ENCODE measurements around the gene MYH9.
A peak's percentile ranks its signal among the peaks of the same experiment; 100 is the strongest.

Gene MYH9

DNA sequence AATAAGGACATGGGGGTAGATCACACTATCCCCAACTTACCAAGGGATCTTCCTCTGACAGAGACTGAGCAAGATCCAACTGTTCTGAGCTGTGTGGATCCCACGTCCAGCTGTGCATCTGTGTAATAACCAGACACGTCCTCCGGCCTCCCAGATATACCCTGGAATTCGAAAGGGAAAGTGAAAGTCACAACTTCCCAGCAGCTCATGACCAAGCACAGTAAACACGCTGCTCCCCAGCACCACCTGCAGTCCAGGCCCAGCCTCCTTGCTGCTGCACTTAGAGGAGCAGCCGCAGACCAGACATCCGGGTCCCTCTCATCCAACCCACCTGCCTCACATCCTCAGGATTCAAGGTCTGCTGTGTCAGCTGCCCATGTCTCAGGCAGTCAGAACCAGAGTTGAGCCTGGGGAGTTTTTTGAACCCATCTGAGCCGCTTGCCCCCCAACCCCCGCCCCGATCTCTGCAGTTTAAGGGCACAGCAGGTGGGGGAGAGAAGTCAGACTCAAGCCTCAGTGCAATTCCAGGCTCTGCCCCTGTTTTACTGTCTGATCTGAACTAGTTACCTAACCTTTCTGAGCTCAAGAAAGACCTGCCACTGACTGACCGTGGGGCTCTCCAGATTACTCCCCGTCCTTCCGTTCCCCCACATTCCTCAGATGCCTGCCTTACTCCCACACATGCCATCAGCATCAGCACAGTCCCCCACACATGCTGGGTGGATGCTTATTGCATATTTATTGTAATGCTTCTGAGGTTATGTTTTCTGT is 148.2 kb downstream of the MYH9 start, which contains the start of gene APOL2:
APOL2 (minus strand) TSS at position 127 of the 771 bp plus-strand sequence. CDS start 6,365 bp downstream, outside the sequence.
- peak; percentile 95 for DNase-seq (ENCODE audit: low read depth, low spot score)
- H3K4me3 ChIP-seq (ENCODE audit: low read depth, low read length): peak within 1 kb of the TSS; percentile 73
- in situ Hi-C loops (cut with HindIII; ENCODE audit: low sequenced_read_pairs): no loop called here
- peak; percentile 78 for TF ChIP-seq CTCF (IDR thresholded peaks at IDR 0.05; ENCODE audit: low read depth, low read length)

GRCh38 chr22:36239150-36239400 is 148.7 kb downstream of the MYH9 start:
- DNase-seq (ENCODE audit: low read depth, low spot score): no peak
- in situ Hi-C loops (cut with HindIII; ENCODE audit: low sequenced_read_pairs): no loop called here
- H3K4me3 ChIP-seq (ENCODE audit: low read depth, low read length): peak overlapping the region; percentile 73
- no peak for TF ChIP-seq CTCF (IDR thresholded peaks at IDR 0.05; ENCODE audit: low read depth, low read length)

- no peak for DNase-seq (ENCODE audit: low read depth, low spot score)
- H3K4me3 ChIP-seq (ENCODE audit: low read depth, low read length): peak overlapping the region; percentile 73
- in situ Hi-C loops (cut with HindIII; ENCODE audit: low sequenced_read_pairs): no loop called here
- no peak for TF ChIP-seq CTCF (IDR thresholded peaks at IDR 0.05; ENCODE audit: low read depth, low read length)
Observed at GRCh38 chr22:36238373-36239149, 149.2 kb downstream of the MYH9 start.

- H3K4me3 ChIP-seq (ENCODE audit: low read depth, low read length): peak overlapping the region; percentile 73
- in situ Hi-C loops (cut with HindIII; ENCODE audit: low sequenced_read_pairs): no loop called here
- DNase-seq (ENCODE audit: low read depth, low spot score): peak; percentile 38
- no peak for TF ChIP-seq CTCF (IDR thresholded peaks at IDR 0.05; ENCODE audit: low read depth, low read length)
Observed at GRCh38 chr22:36237462-36238372, 150.1 kb downstream of the MYH9 start.

GRCh38 chr22:36236388-36237319 is 151.1 kb downstream of the MYH9 start:
- no peak for DNase-seq (ENCODE audit: low read depth, low spot score)
- no peak overlapping the region for H3K4me3 ChIP-seq (ENCODE audit: low read depth, low read length)
- TF ChIP-seq CTCF (IDR thresholded peaks at IDR 0.05; ENCODE audit: low read depth, low read length): no peak
- in situ Hi-C loops (cut with HindIII; ENCODE audit: low sequenced_read_pairs): no loop called here
